CD4-positive, alpha-beta T cell treated with Interleukin-15 for 4 hours (primary cell): ENCODE measurements around the gene ACLY.

ENCODE experiments used
- DNase-seq: peaks from one replicate; pipeline ENCODE4 v3.0.0-alpha.2; 2020; ENCODE audit warnings: low spot score

The ACLY gene

DNA sequence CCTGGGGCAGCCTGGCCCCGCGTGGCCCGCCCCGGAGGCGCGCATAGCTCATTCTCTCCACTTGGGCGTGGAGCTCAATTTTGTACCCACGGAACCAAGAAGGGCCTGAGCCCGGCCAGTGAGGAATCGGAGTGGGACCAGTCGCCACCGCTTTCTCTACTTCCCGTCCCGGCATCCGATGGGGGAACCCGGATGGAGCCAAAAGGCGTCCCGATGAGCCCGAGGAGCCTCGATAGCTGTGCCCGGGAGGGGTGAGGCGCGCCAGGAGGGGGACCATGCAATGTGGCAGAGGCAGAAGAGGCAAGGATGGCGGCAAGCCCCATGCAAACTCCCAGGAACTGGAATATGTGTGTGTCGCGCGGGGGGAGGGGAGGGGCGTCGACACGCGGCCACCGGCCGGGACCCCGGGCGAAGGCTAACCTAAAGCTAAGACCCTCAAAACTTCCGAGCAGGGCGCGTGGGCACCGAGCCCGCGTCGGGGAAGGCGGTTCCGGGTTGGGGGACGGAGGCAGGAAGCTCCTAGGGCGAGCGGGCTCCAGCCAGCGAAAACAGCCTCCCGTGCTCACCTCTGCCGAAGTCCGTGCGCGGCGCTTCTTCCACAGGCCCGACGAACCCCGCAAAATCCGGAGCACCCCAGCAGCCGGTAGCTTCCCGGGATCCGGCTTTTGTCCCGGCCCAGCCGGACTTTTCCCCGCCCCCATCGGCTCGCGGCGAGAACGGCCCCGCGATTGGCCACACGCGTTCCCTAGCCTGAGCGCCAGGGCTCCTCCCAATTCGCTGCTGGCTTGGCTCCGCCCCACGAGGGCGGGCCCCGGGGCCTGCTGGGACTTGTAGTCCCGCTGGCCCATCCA is at the start of gene ACLY:
Gene ACLY, minus strand, starts transcription at position 638 of the 851 bp plus-strand sequence. CDS start 5,078 bp downstream, outside the sequence.
- peak; percentile 96 for DNase-seq

DNA sequence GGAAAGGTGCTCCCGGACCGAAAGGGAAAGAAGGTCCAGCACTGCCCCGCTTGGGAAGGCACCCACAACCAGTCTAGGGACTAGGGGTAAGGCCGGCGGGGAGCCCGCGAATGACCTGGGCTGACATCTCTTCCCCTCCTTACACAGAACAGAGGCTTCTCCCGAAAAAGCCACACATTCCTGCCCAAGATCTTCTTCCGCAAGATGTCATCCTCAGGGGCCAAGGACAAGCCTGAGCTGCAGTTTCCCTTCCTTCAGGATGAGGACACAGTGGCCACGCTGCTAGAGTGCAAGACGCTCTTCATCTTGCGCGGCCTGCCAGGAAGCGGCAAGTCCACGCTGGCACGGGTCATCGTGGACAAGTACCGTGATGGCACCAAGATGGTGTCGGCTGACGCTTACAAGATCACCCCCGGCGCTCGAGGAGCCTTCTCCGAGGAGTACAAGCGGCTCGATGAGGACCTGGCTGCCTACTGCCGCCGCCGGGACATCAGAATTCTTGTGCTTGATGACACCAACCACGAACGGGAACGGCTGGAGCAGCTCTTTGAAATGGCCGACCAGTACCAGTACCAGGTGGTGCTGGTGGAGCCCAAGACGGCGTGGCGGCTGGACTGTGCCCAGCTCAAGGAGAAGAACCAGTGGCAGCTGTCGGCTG is 49.3 kb upstream of the ACLY start:
- DNase-seq = no peak

DNA sequence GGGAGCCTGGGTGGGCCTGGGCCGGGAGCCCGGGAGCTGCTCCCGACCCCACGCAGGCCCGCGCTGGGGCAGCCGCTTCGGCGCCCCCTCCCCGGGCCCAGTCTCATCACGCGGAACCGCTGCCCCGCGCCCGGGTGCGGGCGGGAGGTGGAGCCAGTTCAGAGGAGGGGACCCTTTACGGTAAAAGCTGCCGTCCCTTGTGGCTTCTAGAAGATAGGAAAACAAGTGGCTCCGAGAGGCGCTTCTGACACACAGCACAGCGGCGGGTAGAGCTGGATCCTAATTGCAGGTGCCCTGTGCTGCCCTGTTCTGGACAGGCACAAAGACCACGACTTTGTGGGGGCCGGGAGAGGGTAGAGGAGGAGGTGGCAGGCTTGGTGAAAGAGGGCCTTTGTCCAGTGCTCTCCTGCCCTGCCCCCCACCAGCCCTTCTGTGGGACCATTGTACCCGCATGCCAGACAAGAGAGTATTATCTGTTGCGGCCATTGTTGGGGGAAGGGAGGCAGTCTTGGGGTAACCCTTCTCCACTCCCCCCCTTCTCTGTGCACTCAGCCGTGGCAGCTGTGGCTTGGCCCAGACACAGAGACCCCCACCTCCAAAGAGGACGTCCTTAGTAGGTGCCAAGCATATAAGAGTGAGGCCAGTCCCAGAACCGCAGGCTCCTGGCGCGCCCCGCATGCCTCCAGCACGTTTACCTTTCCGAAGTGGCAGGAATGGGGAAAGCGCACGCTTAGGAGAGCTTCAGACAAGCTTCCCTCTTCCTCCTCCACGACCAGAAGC is 48.6 kb upstream of the ACLY start:
- peak; percentile 27 for DNase-seq

DNA sequence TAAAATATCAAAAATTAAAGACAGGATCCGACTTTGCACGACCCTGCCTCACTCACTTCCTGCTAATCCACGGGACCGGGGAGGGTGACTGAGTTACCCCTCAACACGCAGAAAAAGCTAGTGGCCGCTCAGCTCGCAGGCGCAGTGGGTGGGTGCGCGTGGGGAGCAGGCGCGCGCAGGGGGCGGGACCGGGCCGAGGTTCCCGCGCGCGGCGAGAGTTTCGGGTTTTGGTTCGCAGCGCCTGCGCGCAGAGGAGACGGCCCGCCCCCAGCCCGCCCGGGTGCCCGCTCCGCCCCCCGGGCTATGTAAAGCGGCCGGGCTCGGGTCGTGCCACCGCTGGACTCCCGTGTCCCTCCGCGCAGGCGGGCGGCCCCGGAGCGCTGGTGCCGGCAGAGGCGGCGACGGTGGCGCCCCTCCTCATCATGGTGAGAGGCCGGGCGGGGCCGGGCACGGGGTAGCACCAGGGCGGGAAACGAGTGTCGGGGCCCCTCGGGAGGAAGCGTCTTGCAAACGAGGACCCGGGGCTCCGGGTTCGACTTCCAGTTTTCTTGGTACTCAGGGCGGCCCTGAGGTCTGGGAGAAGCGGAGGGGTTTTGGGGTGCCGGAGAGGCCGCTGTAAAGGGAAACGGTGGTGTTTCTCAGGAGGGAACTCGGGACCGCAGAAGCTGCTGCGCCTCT is 47.9 kb upstream of the ACLY start, which contains the start of gene CNP:
Gene CNP, plus strand, starts transcription at position 333 of the 678 bp plus-strand sequence. Its CDS starts 90 bp downstream, at position 423.
- peak; percentile 89 for DNase-seq

DNA sequence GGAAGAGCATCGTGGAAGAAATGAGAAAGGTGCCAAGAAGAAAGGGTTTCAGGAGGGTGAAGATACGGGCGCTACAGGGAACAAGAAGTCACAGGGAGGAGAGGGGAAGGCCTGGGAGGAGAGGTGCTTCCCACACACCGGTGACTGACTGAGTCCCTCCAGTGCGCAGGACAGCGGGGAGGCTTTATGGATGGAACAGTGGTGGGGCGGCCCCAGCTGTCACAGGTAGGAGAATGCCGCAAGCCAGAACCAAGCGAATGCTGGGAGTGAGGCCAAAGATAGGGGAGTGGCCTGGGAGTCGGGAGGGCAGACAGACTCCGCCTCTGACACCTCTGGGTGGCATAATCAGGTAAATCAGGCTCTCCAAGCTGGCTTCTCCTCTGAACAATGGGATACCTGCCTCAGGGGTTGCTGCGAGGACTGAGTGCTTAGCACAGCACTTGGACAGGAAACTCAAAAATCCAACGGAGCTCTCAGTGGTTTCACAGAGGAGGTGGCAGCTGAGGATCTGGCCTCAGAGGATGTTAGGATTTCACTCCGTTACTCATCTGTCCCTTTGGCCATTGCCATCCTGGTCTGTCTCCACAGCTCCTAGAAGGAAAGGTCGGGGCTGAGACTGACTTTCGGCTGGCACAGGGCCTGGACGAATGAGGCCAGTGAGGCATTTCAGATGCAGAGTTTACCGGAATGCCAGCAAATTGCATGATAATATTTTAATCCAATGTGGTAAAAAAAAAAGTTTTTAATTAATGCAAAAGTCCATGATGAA is 47.1 kb upstream of the ACLY start:
- peak; percentile 67 for DNase-seq

DNA sequence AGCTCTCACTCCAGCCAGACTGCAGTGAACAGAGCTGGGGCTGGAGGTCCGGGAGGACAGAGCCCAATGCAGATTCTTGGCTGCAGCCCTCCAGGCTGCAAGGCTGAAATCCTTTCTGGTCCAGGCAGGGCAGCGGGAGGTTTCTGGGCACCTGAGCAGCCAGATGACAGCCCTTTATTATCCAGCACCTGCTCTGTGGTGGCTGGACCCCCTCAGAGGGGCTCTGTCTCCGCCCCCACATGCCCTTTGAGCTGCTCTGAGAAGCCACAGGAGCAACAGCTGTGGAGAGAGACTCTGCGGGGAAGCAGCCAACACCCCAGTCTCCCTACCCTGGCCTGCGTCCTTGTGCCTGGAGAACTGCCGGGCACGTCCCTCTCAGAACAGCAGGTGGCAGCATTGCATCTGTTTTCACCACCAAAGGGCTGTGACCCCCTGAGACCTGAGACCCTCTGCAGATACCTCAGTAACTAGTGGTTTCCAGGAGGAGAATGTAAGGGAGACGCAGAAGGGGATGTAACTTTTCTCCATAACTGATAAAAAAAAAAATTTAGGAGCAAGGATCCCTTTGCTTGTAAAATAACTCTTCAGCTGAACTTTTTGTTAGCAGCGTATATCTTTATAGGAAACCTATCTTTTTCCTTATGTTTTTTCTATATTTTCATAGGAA is 44.1 kb upstream of the ACLY start:
- peak; percentile 71 for DNase-seq

DNA sequence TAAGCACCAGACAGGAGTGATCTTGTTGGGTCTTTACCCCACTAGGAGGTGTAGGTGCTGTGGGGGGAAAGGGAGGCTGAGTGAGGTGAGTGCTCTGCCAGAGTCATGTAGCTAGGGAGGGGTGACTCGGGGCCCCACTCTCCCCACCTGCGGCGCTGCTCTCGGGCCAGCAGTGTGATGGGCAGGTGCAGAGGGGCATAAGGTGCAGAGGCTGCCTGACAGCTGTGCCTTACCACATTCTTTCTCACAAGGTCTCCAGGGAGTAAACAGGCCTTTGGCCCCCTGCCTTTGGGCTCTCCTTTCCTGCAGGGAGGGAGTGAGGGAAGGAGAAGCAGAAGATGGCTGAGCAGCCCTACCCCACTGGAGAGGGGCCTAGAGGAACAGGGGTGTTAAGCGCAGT is 43.4 kb upstream of the ACLY start:
- DNase-seq = no peak

DNA sequence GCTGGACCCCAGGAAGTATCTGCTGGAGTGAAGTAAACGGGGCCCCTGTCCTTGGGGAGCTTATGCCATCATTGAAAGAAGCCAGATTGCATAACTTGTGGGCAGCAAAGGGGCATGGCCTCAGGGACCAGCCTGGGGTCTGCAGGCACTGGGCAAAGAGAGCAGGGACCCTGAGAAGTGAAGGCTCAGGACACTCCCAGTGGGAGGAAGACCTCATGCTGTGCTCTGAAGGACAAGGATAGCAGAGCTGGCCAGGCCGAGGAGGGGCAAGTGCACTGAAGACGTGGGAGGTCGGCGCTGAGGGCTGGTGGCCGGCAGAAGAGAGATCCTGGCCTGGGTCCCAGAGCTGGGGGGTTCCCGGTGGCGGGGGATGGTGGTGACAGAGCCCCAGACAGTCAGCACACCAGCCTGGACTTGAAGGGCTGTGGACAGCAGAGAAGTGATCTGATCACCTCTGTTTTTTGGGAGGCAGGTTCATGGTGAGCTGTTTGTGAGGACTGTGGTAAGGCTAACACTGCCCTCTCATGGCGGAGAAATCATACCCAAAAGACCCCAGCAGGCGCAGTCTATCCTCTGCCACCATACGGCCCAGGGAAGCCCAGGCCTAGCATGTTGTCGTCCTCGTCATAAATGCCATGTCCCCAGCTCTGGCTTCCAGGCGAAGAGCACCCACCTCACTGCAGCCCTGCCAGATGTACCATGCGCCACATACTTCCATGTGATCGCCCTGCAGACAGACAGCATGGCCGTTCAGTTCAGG is 40.8 kb upstream of the ACLY start:
- no peak for DNase-seq

DNA sequence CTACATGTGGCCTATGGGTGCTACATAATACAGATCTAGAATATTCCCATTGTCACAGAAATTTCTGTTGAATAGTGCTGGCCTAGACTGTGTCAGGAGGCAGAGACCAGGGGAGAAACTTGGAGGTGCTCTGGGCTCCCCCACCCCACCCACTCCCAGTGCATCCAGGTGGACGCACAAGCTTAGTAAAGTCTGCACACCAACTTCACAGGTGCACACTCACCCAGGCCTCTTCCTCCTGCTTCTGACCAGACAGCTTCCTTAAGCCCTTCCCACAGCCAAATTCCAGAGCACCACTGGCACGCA is 40.2 kb upstream of the ACLY start:
- no peak for DNase-seq

DNA sequence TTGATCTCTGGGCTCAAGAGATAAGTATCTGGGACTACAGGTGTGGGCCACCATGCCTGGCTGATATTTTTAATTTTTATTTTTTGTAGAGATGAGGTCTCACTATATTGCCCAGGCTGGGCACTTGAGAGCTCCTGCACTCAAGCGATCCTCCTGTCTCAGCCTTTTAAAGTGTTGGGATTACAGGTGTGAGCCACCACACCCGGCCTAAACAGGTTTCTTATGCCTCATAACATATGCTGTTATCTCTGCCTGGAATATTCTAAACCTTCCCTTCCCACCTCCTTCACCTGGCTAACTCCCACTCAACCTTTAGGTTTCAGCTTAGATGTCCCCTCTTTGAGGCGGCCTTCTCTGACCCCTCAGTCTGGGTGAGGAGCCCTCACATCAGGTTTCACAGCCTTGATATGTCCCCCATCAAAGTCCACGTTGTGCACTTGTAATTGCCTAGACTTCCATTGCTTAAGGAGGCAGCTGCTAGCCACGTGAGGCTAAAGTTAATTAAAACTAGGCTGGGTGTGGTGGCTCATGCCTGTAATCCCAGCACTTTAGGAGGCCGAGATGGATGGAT is 39.2 kb upstream of the ACLY start:
- no peak for DNase-seq

DNA sequence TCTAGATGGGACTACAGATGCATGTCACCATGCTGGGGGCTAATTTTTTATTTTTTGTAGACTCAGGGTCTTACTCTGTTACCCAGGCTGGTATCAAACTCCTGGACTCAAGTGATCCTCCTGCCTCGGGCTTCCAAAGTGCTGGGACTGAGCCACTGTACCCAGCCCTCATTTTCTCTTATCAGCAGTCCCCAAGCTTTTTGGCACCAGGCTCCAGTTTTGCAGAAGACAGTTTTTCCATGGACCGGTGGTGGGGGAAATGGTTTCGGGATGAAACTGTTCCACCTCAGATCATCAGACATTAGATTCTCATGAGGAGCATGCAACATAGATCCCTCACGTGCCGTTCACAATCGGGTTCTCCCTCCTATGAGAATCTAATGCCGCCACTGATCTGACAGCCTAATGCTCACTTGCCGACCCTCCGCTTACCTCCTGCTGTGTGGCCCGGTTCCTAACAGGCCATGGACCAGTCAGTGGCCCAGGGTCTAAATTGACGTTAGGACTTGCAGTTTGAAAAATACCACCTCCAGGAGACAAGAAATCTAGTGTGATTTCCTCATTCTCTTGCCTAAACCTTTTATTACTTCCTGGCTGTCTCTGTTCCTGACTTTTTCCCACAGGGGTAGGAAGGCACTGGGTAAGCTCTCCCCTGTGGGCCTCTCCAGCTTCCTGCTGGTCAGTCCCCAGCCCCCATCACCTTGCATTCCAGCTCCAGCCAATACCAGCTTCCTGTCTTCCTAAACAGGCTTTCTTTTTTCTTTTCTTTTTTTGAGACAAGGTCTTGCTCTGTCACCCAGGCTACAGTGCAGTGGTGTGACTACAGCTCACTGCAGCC is 38.5 kb upstream of the ACLY start:
- no peak for DNase-seq

DNA sequence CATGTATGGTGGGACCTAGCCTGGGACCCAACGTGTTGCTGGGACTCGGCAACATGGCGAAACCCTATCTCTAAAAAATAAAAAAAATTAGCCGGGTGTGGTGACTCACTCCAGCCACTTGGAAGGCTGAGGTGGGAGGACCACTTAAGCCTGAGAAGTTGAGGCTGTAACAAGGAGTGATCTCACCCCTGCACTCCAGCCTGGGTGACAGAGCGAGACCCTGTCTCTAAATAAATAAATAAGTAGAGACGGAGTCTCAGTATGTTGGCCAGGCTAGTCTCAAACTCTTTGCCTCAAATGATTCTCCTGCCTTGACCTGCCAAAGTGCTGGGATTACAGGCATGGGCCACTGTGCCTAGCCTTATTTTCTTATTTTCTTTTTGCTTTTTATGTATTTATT is 37.8 kb upstream of the ACLY start:
- no peak for DNase-seq

DNA sequence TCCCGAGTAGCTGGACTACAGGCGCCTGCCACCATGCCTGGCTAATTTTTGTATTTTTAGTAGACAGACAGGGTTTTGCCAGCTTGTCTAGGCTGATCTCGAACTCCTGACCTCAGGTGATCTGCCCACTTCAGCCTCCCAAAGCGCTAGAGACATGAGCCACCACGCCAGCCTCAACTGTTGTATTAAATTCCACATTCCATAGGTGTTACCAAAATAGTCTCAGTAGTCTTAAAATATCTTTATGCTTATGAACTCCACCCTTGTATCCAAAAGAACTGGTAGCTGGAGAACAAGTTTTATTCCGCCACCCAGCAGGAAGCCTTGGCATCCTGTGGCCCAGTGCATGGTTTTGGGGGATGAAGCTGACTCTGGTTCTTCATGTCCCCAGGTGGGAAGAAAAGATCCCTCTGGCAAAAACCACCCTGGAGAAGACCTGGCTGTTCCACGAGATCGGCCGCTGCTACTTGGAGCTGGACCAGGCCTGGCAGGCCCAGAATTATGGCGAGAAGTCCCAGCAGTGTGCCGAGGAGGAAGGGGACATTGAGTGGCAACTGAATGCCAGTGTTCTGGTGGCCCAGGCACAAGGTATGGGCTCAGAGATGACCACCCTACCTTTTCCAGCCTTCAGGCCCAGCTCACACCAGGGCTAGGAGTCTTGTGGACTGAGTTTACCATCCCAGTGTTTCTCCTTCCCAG is 30.2 kb upstream of the ACLY start:
- no peak for DNase-seq

DNA sequence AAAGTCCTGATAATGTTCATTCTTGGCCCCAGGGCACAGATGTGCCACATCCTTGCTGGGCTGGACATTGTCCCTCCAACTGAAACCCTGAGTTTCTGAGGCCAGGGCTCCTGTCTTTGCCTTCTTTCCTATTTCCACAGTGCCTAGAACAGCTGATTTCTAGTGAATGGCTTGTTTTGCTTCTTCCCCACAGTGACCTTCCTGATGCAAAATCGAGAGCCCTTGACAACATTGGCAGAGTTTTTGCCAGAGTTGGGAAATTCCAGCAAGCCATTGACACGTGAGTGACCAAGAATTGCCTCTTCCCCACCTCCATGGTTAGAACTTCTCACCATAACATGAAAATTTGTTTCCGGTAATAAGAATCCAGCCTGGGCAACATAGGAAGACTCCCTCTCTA is 26.2 kb upstream of the ACLY start:
- DNase-seq = no peak

DNA sequence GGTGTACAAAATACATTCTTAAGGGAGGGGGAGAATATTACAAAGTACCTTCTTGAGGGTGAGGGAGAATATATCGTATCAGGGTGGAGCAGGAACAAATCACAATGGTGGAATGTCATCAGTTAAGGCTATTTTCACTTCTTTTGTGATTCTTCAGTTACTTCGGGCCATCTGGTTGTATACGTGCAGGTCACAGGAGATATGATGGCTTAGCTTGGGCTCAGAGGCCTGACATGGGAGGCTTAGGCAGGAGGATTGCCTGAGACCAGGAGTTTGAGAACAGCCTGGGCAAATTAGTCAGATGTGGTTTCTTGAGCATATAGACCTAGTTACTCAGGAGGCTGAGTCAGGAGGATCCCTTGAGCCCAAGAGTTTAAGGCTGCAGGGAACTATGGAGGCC is 24.7 kb upstream of the ACLY start:
- no peak for DNase-seq

DNA sequence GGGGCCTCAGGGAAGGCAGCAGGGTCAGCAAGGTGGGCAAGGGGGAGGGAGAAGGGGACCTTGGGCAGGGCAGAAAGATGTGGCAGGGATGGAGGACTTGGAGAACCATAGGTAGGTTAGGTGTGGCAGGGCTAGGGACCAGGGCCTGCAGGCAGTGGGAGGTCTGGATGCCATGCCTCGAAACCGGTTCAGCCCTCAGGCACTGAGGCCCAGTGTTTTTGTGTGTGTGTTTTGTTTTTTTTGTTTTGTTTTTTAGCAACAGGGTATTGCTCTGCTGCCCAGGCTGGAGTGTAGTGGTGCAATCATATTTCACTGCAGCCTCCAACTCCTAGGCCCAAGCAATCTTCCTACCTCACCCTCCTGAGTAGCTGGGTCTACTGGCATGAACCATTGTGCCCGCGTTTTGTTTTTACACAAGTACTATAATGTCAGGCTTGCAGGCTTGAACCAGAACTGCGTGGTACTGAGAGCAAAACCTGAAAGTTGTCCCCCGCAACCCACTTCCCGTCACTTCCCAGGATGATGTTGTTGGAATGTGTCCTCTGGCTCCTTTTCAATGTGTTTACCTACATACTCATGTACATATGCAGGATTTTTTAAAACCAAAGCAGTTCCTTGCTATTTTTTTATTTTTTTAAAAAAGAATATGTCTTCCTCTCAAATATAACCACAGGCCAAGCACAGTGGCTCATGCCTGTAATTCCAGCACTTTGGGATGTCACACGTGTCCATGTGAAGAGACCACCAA is 24.0 kb upstream of the ACLY start:
- DNase-seq = no peak

DNA sequence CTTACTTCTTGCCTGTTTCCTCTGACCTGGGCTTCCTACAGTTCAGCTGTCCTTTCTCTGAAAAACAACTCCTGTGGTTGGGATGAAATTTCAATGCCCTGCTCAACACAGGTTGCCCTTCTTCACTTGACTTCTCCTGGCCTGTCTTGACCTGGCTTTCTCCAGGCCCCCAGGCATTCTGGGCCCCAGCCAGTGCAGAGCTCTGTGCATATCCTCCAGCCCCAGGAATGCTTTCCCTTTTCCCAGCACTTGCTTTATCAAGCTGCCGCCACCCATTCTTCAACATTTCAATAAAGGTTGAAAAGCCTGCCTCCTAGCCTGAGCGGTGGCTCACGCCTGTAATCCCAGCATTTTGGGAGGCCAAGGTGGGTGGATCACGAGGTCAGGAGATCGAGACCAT is 22.4 kb upstream of the ACLY start:
- DNase-seq = no peak

DNA sequence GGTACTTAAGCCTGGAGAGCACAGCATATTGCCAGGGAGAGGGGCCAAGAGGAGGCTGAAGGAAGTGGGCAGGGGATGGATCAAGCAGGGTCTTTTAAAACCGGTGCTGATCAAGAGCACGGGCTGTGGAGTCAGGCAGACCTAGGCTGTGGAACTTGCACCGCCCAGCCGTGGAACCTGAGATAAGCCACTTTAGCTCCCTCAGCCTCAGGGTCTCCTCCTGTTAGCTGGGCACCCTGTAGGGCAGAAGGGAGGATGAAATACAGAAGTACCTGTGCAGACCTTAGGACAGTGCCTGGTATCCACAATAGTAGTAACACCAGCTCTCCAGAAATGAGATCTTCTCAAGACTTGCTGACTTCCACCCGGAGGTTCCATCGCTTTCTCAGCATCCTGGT is 20.9 kb upstream of the ACLY start:
- DNase-seq = no peak
